ENCODE data around the gene LCE3A.

DNA sequence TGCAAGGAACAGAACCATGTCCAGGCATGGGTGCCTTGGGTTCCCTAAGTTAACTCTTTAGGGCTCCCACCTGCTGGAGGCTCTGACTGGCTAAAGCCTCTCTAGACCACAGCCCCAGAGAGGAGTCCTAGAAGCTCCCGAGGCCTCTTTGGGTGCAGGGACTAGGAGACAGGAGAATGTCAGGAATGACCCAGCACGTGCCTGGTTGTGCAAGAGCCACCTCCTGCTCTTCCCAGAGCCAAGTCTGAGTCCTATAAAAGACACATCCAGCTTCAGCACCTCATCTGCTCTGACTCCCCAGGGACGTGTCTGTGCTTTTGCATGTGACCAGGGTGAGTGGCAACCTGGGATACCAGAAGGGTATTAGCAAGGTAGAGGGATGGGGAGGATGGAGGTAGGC lies 40.2 kb upstream of the LCE3A start, which contains the start of gene LCE2D:
- TF ChIP-seq CHD4 (IDR thresholded peaks at IDR 0.05): no peak
- TF ChIP-seq, protein P1, sequence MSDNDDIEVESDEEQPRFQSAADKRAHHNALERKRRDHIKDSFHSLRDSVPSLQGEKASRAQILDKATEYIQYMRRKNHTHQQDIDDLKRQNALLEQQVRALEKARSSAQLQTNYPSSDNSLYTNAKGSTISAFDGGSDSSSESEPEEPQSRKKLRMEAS (IDR thresholded peaks at IDR 0.05; ENCODE audit: low read depth, low read length): no peak
- TF ChIP-seq TAF1 (IDR thresholded peaks at IDR 0.05; ENCODE audit: borderline replicate concordance, low read depth, low read length): no peak
- TF ChIP-seq POLR2A (IDR thresholded peaks at IDR 0.05; ENCODE audit: low read depth, low read length): no peak
- TF ChIP-seq NR2F1 (conservative IDR thresholded peaks at IDR 0.05): no peak
- no peak for TF ChIP-seq EZH2 (IDR thresholded peaks at IDR 0.05; ENCODE audit: borderline replicate concordance, control insufficient read depth, low read depth, low read length)
- no peak for TF ChIP-seq CTCF (IDR thresholded peaks at IDR 0.05 in 2 of 3, conservative IDR thresholded peaks at IDR 0.05 in 1 of 3; ENCODE audit: control insufficient read depth in 2 of 3, extremely low read depth in 1 of 3, insufficient read depth in 1 of 3, low read depth in 3 of 3, low read length in 3 of 3)
- no peak for TF ChIP-seq SP1 (IDR thresholded peaks at IDR 0.05; ENCODE audit: low read depth, low read length)
- TF ChIP-seq YBX1 (IDR thresholded peaks at IDR 0.05): no peak
- TF ChIP-seq CREB1 (IDR thresholded peaks at IDR 0.05; ENCODE audit: low read depth): no peak
- TF ChIP-seq ZNF217 (IDR thresholded peaks at IDR 0.05): no peak
- no peak for TF ChIP-seq TCF12 (IDR thresholded peaks at IDR 0.05; ENCODE audit: low read depth, low read length)
- TF ChIP-seq SUPT20H (IDR thresholded peaks at IDR 0.05; ENCODE audit: borderline replicate concordance, control insufficient read depth, low read depth, low read length): no peak
